Right kidney (tissue), 1 donor: Measurements from ENCODE around the gene SLC8A2.

Experiments used
- DNase-seq: peaks from one replicate; pipeline ENCODE4 v3.0.0-alpha.2; 2016

Gene SLC8A2

GRCh38 chr19:47503130-47503825 lies 31.6 kb upstream of the SLC8A2 start:
- no peak for DNase-seq

DNA sequence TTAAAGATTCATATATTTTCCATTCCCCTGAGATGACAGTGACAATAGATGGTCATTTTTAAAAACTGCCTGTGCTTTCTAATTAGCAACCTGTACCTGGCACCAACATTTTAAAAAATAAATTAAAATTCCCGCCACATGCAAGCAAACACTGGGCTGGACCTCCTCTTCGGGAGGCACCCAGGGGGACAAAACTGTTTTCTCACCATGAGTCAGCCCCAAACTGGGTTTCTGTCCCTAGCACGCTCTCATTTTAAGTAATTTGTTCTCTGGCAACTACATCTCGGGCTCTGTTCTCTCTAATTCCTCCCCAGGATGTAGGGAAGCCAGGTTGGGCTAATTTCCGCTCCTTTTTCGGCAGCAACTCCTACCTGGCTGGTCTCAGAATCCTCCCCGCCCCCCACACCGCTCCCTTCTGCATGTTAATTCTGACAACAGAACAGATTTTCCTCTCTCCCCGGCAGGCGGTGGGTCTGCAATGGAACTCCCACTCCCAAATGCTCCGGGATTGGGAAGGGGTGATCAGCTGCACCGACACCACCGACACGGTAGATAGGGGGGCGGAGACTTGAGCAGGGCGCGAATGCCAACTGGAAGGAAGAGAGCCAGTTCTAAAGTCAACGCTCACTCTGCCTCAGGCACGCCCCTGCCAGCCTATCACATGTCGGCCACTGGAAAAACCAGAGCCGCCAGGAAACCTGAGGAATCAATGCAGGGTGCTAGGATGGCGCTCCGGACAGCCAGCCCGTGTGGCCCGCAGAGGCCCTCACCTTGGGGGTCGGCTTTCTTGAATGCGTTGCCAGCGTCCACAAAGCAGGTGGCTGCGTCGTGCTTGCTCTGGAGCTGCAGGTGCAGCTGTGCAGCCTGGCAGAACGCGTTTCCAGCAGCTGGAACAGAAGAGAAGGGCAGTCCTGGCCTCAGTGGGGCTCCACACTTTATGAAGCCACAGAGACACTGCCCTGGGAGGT lies 28.5 kb upstream of the SLC8A2 start:
- DNase-seq = no peak

DNA sequence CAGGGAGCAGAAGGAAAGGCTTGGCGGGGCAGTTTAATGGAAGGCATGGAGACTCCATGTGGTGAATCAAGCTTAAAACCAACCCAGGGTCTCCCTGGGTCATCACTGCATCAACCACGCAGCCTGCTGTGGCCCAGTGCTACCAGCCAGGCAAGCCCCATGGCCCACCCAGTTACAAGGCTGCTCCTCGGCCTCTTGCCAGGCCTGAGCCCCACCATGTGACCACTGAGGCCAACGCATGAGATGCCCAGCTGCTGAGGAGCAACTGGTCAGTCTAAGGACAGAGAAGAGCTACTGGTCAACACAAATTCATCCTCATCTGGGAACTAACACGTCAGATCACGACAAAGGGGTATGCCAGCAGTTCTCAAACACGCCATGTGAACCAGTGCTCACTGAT lies 27.7 kb upstream of the SLC8A2 start:
- DNase-seq = no peak

- no peak for DNase-seq
Measured at GRCh38 chr19:47498561-47498960, 26.9 kb upstream of the SLC8A2 start.

DNA sequence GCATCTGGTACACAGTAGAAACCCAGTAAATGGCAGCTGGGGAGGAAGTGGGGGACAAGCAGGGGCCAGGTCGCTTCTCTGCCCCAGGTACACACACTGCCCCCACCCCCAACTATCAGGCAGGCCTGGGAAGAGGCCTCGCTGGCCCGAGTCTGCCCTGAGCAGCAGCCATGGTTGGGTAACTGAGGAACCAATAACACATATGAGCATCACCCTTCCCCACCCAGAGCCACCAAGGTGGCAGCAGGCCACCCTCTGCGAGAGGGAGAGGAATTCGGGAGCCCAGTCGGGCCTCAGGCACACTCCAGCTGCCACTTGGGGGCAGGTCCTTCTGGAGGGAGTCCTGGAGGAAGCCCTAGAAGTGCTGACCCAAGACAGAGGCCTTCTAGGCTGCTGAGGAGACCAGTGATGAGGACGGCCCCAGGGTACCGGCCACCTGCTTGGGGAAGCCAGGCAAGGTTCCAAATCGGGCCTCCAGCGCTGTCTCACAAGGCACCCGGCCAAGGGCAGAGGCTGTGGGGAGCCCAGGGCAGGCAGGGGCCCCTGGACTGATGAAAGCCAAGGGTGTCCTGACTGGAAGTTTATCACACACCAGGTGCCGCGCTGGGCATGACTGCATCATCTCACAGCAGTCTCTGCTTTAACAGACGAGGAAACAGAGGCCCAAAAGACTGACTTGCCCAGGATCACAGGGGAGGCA lies 26.3 kb upstream of the SLC8A2 start:
- no peak for DNase-seq

- no peak for DNase-seq
Measured at GRCh38 chr19:47497050-47497766, 25.5 kb upstream of the SLC8A2 start.

GRCh38 chr19:47495478-47496372 lies 24.0 kb upstream of the SLC8A2 start:
- DNase-seq = no peak

DNA sequence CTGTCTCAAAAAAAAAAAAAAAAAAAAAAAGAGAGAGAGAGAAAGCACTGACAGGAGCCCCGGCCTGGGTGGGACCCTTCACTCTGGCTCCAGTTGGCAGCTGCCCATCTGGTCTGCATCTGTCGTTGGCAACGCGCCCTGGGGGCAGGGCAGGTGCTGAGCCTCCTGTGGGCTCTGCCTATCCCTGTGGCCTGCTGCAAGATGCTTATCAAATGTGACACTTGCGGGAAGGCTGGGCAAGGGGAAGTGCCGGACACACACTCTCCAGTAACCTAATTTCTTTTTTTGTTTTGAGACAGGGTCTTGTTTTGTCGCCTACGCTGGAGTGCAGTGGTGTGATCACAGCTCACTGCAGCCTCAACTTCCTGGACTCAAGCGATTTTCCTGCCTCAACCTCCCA lies 23.0 kb upstream of the SLC8A2 start:
- no peak for DNase-seq

DNA sequence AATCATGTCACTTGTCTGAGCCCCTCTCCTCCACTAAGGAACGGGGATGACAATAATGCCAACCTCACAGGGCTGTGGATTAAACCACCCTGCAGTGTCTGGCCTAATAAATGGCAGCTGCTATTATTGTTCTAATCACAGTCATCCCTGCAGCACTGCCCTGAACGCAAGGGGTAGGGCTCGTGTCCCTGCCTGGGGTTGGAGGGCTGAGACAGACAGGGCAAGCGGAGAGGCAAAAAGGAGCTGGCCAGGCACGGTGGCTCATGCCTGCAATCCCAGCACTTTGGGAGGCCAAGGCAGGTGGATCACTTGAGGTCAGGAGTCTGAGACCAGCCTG lies 22.5 kb upstream of the SLC8A2 start:
- DNase-seq = no peak

GRCh38 chr19:47493378-47494210 lies 21.9 kb upstream of the SLC8A2 start:
- no peak for DNase-seq

- DNase-seq = no peak
Measured at GRCh38 chr19:47492571-47493377, 21.1 kb upstream of the SLC8A2 start.

- no peak for DNase-seq
Measured at GRCh38 chr19:47492137-47492533, 20.4 kb upstream of the SLC8A2 start.

DNA sequence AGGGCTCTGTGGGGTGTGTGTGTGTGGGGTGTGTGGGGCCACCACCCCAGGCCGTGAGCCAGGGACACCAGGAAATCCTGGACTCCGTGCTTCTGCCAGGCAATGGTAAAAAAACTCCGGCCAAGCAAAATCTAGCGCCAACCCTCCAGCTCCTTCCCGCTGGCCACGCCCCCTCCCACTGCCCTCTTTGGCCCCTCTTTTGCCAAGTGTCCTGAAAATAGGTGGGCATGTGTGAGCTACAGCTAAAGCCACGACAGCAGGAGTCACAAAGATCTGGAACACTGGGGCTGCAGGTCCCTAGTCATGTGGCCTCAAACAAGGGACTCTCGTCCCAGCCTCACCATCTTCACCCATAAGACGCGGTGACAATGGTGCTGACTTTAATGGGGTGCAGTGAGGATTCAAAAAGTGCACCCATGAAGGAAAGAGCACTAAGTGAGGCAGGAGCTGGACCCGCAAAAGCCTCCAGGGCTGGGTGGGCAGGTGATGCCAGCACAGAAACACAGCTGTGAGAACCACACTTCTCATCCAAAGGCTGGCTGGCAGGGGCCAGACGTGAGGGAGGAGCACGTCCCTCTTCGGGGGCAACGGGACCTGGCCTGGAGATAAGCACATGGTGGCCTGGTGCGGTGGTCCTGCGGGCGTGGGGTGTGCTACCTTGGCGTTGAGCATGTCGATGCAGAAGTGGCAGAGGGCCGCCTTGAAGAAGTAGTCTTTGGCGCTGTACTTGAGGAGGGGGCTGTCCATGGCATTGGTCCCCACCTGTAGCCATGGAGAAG lies 19.9 kb upstream of the SLC8A2 start:
- DNase-seq = no peak

- no peak for DNase-seq
Measured at GRCh38 chr19:47490847-47491246, 19.2 kb upstream of the SLC8A2 start.

- no peak for DNase-seq
Measured at GRCh38 chr19:47490031-47490430, 18.3 kb upstream of the SLC8A2 start.

DNA sequence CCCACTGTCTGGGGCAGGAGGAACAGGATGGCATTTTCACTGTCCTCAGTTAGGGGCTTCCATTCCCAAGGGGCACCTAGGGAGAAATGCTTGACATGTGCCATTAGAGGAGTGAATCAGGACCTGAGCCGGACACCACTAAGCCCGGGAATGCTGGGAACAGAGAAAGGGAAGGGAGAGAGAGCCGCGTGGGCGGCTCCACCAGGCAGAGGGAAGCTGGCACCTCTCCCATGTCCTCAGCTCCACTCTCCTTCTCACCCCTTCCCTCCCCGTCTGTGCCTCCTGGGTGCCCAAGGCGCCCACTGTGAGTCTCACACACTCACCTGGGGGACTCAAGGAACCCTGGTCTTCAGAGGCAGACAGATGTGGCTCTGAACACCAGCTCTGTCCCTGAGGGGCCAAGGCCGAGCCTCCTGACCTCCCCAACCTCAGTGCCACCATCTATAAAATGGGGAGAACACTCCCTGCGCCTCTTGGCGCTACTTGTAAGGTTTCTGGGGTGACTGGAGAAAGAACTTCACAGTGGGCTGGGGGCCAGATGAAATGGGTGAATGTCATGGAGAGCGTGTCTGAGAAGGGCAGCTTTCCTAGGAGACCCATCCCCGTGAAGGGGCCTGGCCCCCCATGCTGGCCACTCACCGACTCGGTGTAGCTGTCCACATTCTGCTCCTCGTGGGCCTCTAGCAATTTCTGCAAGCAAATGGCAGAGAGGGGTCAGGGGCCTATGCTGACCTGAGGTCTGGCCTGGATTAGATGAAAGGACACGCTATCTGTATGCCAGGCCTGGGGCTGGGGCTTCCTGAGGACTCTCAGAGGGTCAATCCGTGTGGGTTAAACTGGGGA lies 17.6 kb upstream of the SLC8A2 start:
- no peak for DNase-seq
